ENCODE data around the gene CTRL.

CTRL gene

DNA sequence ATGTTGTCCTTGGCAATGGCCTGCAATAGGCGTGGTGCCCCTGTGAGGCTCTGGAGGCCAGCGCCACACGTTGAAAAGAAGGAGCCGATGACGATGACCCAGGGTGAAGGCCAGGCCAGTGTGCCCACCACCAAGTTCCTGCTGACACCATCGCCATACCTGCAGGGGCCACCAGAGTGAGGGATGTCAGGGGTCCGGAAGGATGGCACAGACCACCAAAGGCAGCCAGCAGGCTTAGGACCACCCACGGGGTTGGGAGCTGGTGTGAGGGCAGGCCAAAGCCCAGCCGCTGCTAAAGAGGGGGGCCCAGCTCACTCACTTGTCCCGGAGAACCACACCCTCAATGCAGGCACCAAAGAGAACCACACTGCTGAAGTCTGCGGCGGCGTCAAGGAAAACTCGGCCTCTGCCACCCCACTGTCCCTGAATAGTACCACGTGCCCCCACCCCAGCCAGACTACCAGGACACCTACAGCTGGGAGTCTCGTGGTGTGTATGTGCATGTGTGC lies 18.7 kb upstream of the CTRL start:
- in situ Hi-C loops (cut with HindIII; ENCODE audit: low sequenced_read_pairs): no loop called here
- H3K4me3 ChIP-seq (ENCODE audit: low read depth, low read length): no peak overlapping the region
- TF ChIP-seq, protein P1, sequence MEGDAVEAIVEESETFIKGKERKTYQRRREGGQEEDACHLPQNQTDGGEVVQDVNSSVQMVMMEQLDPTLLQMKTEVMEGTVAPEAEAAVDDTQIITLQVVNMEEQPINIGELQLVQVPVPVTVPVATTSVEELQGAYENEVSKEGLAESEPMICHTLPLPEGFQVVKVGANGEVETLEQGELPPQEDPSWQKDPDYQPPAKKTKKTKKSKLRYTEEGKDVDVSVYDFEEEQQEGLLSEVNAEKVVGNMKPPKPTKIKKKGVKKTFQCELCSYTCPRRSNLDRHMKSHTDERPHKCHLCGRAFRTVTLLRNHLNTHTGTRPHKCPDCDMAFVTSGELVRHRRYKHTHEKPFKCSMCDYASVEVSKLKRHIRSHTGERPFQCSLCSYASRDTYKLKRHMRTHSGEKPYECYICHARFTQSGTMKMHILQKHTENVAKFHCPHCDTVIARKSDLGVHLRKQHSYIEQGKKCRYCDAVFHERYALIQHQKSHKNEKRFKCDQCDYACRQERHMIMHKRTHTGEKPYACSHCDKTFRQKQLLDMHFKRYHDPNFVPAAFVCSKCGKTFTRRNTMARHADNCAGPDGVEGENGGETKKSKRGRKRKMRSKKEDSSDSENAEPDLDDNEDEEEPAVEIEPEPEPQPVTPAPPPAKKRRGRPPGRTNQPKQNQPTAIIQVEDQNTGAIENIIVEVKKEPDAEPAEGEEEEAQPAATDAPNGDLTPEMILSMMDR (IDR thresholded peaks at IDR 0.05; ENCODE audit: low read depth, low read length): no peak
- no peak for DNase-seq (ENCODE audit: low read depth, low spot score)

DNA sequence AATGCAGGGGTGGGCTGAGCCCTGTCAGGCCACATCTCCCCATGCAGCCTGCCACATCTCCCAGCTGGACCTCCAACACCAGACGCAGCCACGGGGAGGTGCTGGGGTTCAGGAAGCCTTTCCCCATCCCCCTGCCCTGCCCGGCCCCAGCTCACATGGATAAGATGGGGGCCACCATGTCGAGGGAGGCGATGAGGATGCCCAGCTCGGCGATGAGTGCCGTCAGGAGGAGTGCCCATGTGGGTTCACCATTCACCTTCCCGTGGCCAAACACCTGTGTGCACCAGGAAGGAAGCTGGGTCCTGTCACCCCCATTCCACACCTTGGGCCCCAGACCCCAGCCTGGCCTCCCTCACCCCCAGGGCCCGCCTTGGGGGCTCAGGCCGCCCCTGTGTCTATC lies 18.0 kb upstream of the CTRL start:
- in situ Hi-C loops (cut with HindIII; ENCODE audit: low sequenced_read_pairs): no loop called here
- DNase-seq (ENCODE audit: low read depth, low spot score): no peak
- TF ChIP-seq, protein P1 (IDR thresholded peaks at IDR 0.05; ENCODE audit: low read depth, low read length): no peak
- H3K4me3 ChIP-seq (ENCODE audit: low read depth, low read length): no peak overlapping the region

DNA sequence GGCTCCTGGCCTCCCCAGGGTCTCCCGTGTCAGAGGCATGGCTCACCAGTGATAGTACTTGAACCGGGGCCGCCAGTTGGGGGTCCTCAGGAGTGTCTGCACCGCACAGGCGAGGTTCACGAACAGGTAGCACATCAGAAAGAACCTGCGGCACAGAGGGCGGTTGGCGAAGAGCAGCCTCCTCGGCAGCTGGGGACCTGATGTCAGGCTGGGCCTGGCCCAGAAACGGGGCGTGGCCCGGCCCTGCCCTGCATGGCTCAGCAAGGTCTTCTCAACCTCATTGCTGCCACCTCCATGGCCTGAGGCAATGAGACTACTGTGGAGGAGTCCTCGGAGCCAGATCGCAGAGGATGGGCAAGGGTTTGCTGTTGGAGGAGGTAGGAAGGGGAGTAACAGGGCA lies 16.4 kb upstream of the CTRL start:
- DNase-seq (ENCODE audit: low read depth, low spot score): no peak
- H3K4me3 ChIP-seq (ENCODE audit: low read depth, low read length): no peak overlapping the region
- in situ Hi-C loops (cut with HindIII; ENCODE audit: low sequenced_read_pairs): no loop called here
- TF ChIP-seq, protein P1 (IDR thresholded peaks at IDR 0.05; ENCODE audit: low read depth, low read length): no peak

DNA sequence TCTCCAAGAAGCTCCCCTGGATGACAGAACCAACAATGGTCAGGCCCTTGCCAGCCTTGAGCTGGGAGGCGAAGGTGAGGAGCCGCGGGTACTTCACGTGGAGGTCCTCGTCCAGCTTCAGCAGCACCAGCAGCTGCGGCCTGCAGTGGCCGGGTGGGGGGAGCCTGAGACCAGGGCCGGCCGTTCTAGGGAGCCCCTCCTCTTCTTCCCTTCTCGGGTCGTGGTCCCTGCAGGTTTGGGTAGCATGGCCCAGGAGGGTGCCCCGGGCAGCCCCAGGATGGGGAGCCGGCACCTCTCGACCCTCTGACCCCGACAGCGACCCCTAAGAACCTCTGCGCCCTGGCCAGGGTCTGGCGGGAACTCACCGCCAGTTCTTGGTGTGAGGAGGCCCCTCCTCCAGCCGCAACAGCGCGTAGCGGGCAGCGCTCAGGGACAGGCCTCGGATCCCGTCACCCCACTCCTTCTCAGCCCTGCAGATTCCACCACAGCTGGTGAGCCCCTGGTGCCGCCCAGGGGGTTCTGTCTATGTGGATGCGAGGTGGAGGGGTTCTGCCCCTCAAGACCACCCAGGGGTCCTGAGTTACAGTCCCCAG lies 15.4 kb upstream of the CTRL start:
- no peak for DNase-seq (ENCODE audit: low read depth, low spot score)
- in situ Hi-C loops (cut with HindIII; ENCODE audit: low sequenced_read_pairs): no loop called here
- no peak overlapping the region for H3K4me3 ChIP-seq (ENCODE audit: low read depth, low read length)
- TF ChIP-seq, protein P1 (IDR thresholded peaks at IDR 0.05; ENCODE audit: low read depth, low read length): no peak

DNA sequence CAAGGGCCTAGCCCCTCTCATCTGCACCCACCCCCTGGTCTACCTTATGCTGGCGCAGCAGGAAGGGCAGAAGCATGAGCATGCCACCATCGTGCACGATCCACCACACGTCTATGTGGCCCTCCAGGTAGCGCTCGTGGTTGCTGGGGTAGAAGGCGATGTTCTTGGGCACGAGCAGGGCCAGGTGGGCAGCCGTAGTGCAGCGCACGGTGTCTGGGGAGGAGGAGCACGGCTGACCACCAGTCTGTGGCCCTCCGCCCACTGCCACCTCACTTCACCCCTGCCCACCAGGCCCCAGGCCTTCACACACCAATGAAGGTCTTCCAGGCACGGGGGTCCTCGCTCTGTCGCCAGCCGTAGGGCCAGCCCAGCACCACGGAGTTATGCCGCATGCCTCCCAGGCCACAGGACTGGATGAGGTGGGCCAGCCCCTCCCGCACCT lies 14.5 kb upstream of the CTRL start:
- in situ Hi-C loops (cut with HindIII; ENCODE audit: low sequenced_read_pairs): no loop called here
- H3K4me3 ChIP-seq (ENCODE audit: low read depth, low read length): no peak overlapping the region
- DNase-seq (ENCODE audit: low read depth, low spot score): no peak
- TF ChIP-seq, protein P1 (IDR thresholded peaks at IDR 0.05; ENCODE audit: low read depth, low read length): no peak

DNA sequence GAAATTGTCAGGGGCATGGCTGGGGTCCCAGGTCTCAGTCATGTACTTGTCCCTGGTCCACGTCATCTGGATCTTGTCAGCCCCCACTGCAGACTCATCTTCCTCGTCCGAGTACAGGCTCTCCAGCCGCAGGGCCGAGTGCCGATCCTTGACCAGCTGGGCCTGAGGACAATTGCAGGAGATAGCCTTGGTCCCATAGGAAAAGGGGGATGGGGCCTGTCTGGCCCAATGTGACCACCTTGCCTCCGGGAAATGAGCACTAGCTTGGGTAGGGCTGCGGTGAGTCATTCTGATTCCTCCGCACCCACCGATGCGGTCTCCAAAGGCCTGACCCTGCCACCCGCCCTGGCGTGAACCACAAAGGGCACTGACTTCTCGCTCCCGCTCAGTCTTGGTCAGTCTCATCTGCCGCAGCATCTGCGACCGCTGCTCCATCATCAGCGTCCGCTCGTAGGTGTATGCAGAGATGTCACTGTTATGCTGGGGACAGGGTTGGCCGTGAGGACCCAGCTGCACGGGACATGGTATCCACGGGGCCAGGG lies 13.8 kb upstream of the CTRL start:
- in situ Hi-C loops (cut with HindIII; ENCODE audit: low sequenced_read_pairs): no loop called here
- no peak for DNase-seq (ENCODE audit: low read depth, low spot score)
- H3K4me3 ChIP-seq (ENCODE audit: low read depth, low read length): no peak overlapping the region
- TF ChIP-seq, protein P1 (IDR thresholded peaks at IDR 0.05; ENCODE audit: low read depth, low read length): no peak

Data from astrocyte of the spinal cord (primary cell).